Endothelial cell of umbilical vein (primary cell): ENCODE measurements around the gene AP1S2. TPM values are rescaled to one million over a fixed set of nuclear protein-coding genes. Genes with fewer than 3 reads are reported as not detected.
"Not testable (repeated sequence)": the region's sequence is repeated elsewhere in the genome, so short reads cannot be mapped to it uniquely, and the experiment has no call there.

ENCODE experiments used
- BruUV-seq: library from RNA; stranded (reverse); fragments of 400-500 nt; replicated peaks from 2 replicates; lab custom pipeline; 2021; lab: Mats Ljungman, UMichigan
- CTCF ChIA-PET: fragments of 300-600, 350-600 bp; sonication (Branson Sonifier 250); formaldehyde crosslinking; loops from one replicate; lab custom pipeline; 2021; ENCODE audit warnings: antibody characterized with exemption, inconsistent platforms; lab: Charles Lee
- POLR2A ChIA-PET: fragments of 300-600, 350-600 bp; sonication (Branson Sonifier 250); formaldehyde crosslinking; loops from one replicate; lab custom pipeline; 2021; ENCODE audit warnings: antibody characterized with exemption, inconsistent platforms; lab: Charles Lee
- DNase-seq: peaks from one replicate; pipeline ENCODE4 v3.0.0-alpha.2; 2011; ENCODE audit warnings: low read depth, low spot score
- FAIRE-seq: peaks from 2 replicates; lab custom pipeline; 2011; peaks lifted over from hg19 to GRCh38; lab: Jason Lieb, UNC
- H2AFZ ChIP-seq: 2 replicates; pipeline ENCODE4 v1.6.0; 2012; ENCODE audit warnings: low read depth, low read length, control low read depth, inconsistent platforms
- H3K27ac ChIP-seq: 2 replicates; pipeline ENCODE4 v1.5.1; 2011; ENCODE audit warnings: low read depth, mild to moderate bottlenecking, control low read depth, low read length, moderate library complexity; ENCODE audit not compliant: insufficient read depth
- H3K27me3 ChIP-seq, 2 experiments: 2 replicates each; pipeline versions ENCODE4 v1.6.0 to v1.6.1; 2011; ENCODE audit warnings: low read length in 2 of 2, mixed read lengths in 1 of 2; ENCODE audit not compliant: control insufficient read depth in 2 of 2, insufficient read depth in 2 of 2
- H3K36me3 ChIP-seq, 2 experiments: 2 replicates in 1 of 2; 3 replicates in 1 of 2; pipeline ENCODE4 v1.5.1; 2011; ENCODE audit warnings: low read length in 2 of 2, mild to moderate bottlenecking in 1 of 2, moderate library complexity in 1 of 2; ENCODE audit not compliant: control insufficient read depth in 2 of 2, insufficient read depth in 2 of 2; ENCODE audit errors: extremely low read depth in 1 of 2
- H3K4me1 ChIP-seq: 3 replicates; pipeline ENCODE4 v1.5.1; 2011; ENCODE audit warnings: mild to moderate bottlenecking, low read length; ENCODE audit not compliant: control insufficient read depth, insufficient read depth; ENCODE audit errors: extremely low read depth
- H3K4me2 ChIP-seq: 2 replicates; pipeline ENCODE4 v1.6.1; 2011; ENCODE audit warnings: low read length, control low read depth, mixed read lengths; ENCODE audit not compliant: insufficient read depth
- H3K4me3 ChIP-seq, 3 experiments: fragments of 200-600 bp in 1 of 3; sonication (generic), shearing (Covaris generic) in 1 of 3; replicated peaks in 1 of 3; 2 replicates each; pipeline ENCODE4 v1.5.1; 2011 to 2016; ENCODE audit warnings: control low read depth in 3 of 3, low read length in 3 of 3, mild to moderate bottlenecking in 2 of 3, inconsistent platforms in 1 of 3, low read depth in 1 of 3, moderate library complexity in 1 of 3; ENCODE audit not compliant: insufficient read depth in 1 of 3
- H3K79me2 ChIP-seq: 2 replicates; pipeline ENCODE4 v1.6.0; 2012; ENCODE audit warnings: low read length, inconsistent platforms; ENCODE audit not compliant: control insufficient read depth, insufficient read depth
- H3K9ac ChIP-seq: replicated peaks from 2 replicates; pipeline ENCODE3; 2011; ENCODE audit warnings: low read length, control low read depth; ENCODE audit not compliant: insufficient read depth; ENCODE audit errors: extremely low read depth
- H3K9me1 ChIP-seq: replicated peaks from 3 replicates; pipeline ENCODE4 v1.6.0; 2011; ENCODE audit warnings: mild to moderate bottlenecking, low read length; ENCODE audit not compliant: control insufficient read depth, insufficient read depth; ENCODE audit errors: extremely low read depth
- H3K9me3 ChIP-seq: replicated peaks from 2 replicates; pipeline ENCODE4 v1.5.1; 2012; ENCODE audit warnings: low read length, inconsistent platforms; ENCODE audit not compliant: control insufficient read depth, insufficient read depth
- H4K20me1 ChIP-seq: replicated peaks from 2 replicates; pipeline ENCODE3; 2011; ENCODE audit warnings: mild to moderate bottlenecking, low read length; ENCODE audit not compliant: control insufficient read depth, insufficient read depth; ENCODE audit errors: extremely low read depth
- JUN ChIP-seq: IDR thresholded peaks from 2 replicates; pipeline ENCODE4 v1.6.1; 2011; ENCODE audit warnings: borderline replicate concordance, low read depth; ENCODE audit not compliant: insufficient read length, insufficient read depth
- dilution Hi-C: fragments of 300-500 bp; cut with MboI; formaldehyde crosslinking; loops from one replicate; pipeline ENCODE4 v1.15.0; 2019; ENCODE audit warnings: low sequenced_read_pairs; ENCODE audit not compliant: extremely low pct_ligation_motif_present
- intact Hi-C: fragments of 100-400 bp; cut with micrococcal nuclease; formaldehyde crosslinking; loops from one replicate; pipeline ENCODE4 v1.10.0; 2022
- polyA plus RNA-seq, 4 experiments: library from polyadenylated mRNA; depleted of rRNA in 3 of 4; stranded (reverse) in 3 of 4; unstranded in 1 of 4; fragments of >200 nt; gene quantifications; 2 replicates each; pipeline versions ENCODE4 v1.2.1 to v1.2.3, GENCODE V29; 2011 to 2012; ENCODE audit warnings: missing spikeins in 1 of 4
- total RNA-seq: library from RNA; stranded (reverse); gene quantifications from 2 replicates; pipeline ENCODE4 v1.2.3, GENCODE V29; 2021
- TF ChIP-seq, protein P1 (sequence below): IDR thresholded peaks from 2 replicates; pipeline ENCODE4 v1.6.1; 2011; ENCODE audit not compliant: insufficient read depth, insufficient read length

AP1S2 gene
- total and polyA plus RNA-seq, 2 donors (not counting 3 experiments of a cell fraction or from before 2014, with no cell fraction given), result 21.0 to 37.3 TPM

DNA sequence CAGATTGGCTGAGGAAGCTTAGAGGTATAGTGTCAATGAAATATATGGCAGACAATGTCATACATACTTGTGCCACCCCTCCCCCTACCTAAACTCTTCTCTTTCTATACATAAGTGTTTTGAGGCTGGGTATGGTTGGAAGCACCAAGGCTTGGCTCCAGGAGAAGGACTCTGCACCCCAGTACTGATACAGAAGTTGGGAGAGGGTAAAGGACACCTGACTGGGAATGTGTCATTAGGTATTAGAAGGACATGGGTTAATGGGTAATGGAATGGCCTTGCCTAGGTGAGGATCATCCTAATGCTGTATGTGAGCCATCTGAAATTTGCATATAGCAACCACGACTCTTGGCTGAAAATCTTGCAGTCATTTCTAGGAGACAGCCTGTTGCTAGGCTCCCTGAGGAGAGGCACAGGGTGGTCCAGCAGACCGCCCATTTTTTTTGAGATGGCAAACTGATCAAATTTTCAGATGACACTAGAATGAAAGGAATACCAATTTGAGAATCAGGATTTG is 26.8 kb upstream of the AP1S2 start:
- H3K9me1 ChIP-seq, result no peaks in the 10 kb centered on the region
- peaks cover 3% of the 10 kb centered on the region for H3K4me1 ChIP-seq
- no peaks in the 10 kb centered on the region for H3K36me3 ChIP-seq
- no peaks in the 10 kb centered on the region for H3K9me3 ChIP-seq
- no peak overlapping the region for H3K4me2 ChIP-seq
- no peak overlapping the region for H3K4me3 ChIP-seq
- FAIRE-seq, result no peak
- ChIA-PET POLR2A (no interaction called here), CTCF (no interaction called here)
- intact Hi-C loops, result no loop called here
- H3K27ac ChIP-seq, result no peak overlapping the region
- no peak overlapping the region for H2AFZ ChIP-seq
- no peak overlapping the region for H3K9ac ChIP-seq
- TF ChIP-seq, protein P1, sequence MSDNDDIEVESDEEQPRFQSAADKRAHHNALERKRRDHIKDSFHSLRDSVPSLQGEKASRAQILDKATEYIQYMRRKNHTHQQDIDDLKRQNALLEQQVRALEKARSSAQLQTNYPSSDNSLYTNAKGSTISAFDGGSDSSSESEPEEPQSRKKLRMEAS, result no peak
- TF ChIP-seq JUN, result no peak
- no peak for DNase-seq
- dilution Hi-C loops, result no loop called here
- H3K79me2 ChIP-seq, result no peaks in the 10 kb centered on the region
- H4K20me1 ChIP-seq, result no peaks in the 10 kb centered on the region
- H3K27me3 ChIP-seq, result no peaks in the 10 kb centered on the region
- no TSS peak for BruUV-seq

DNA sequence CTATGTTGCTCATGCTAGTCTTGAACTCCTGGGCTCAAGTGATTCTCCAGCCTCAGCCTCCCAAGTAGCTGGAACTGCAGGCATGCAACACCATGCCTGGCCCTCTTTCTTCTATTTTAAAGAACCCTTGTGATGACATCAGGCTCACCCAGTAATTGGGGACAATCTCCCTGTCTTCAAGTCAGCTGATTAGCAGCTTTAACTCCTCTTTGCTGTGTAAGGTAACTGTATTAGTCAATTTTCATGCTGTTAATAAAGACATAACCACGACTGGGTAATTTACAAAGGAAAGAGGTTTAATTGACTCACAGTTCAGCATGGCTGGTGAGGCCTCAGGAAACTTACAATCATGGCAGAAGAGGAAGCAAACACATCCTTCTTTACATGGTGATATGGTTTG is 23.3 kb upstream of the AP1S2 start:
- H3K27ac ChIP-seq, H3K79me2 ChIP-seq, CTCF ChIA-PET, DNase-seq, dilution Hi-C loops, H3K9me1 ChIP-seq, H3K4me2 ChIP-seq, FAIRE-seq, H3K9ac ChIP-seq, H3K4me3 ChIP-seq, H4K20me1 ChIP-seq, H3K4me1 ChIP-seq, H3K36me3 ChIP-seq, H2AFZ ChIP-seq, H3K27me3 ChIP-seq, BruUV-seq, H3K9me3 ChIP-seq, intact Hi-C loops, POLR2A ChIA-PET: not testable (repeated sequence)
